Activated naive CD4-positive, alpha-beta T cell treated with anti-CD3 and anti-CD28 coated beads for 36 hours (primary cell): ENCODE results near the gene KRTAP10-10. TPM values are rescaled to one million over a fixed set of nuclear protein-coding genes. Genes with fewer than 3 reads are reported as not detected.
"Not testable (repeated sequence)": the region's sequence is repeated elsewhere in the genome, so short reads cannot be mapped to it uniquely, and the experiment has no call there.

Source experiments
- CTCF ChIA-PET: fragments of 350-600 bp; sonication (Branson Sonifier 250); formaldehyde crosslinking; loops from one replicate; lab custom pipeline; 2021; ENCODE audit warnings: antibody characterized with exemption; lab: Charles Lee
- DNase-seq: peaks from one replicate; pipeline ENCODE4 v3.0.0-alpha.2; 2020
- H3K27ac Mint-ChIP-seq: one replicate; pipeline ENCODE4 v1.8.0; 2021; ENCODE audit warnings: mild to moderate bottlenecking, mixed read lengths
- H3K27me3 Mint-ChIP-seq: one replicate; pipeline ENCODE4 v1.8.0; 2021; ENCODE audit warnings: low read depth, mixed read lengths
- H3K36me3 Mint-ChIP-seq: one replicate; pipeline ENCODE4 v1.8.0; 2021; ENCODE audit warnings: low read depth, mixed read lengths
- H3K4me1 Mint-ChIP-seq: one replicate; pipeline ENCODE4 v1.8.0; 2021; ENCODE audit warnings: low read depth, mixed read lengths
- H3K4me3 Mint-ChIP-seq: one replicate; pipeline ENCODE4 v1.8.0; 2021; ENCODE audit warnings: mild to moderate bottlenecking, moderate library complexity, mixed read lengths
- H3K9me3 Mint-ChIP-seq: one replicate; pipeline ENCODE4 v1.8.0; 2021; ENCODE audit warnings: mixed read lengths
- intact Hi-C: fragments of 100-400 bp; cut with micrococcal nuclease; formaldehyde crosslinking; loops from one replicate; pipeline ENCODE4 v1.15.1; 2023
- total RNA-seq, 2 experiments: library from RNA; stranded (reverse); gene quantifications; one replicate each; pipeline ENCODE4 v1.2.3, GENCODE V29; 2021

Gene KRTAP10-10
- total RNA-seq, 2 experiments from 2014 or later: not detected

GRCh38 chr21:44636209-44637017 lies 743 bp upstream of the KRTAP10-10 start:
- Mint-ChIP-seq H3K4me1 (peaks cover 3% of the 10 kb centered on the region), H3K4me3 (no peak overlapping the region), H3K9me3 (peaks cover 17% of the 10 kb centered on the region), H3K36me3 (no peaks in the 10 kb centered on the region), H3K27ac (no peak overlapping the region), H3K27me3 (no peaks in the 10 kb centered on the region)
- DNase-seq: no peak
- intact Hi-C loops: no loop called here
- CTCF ChIA-PET: no interaction called here

GRCh38 chr21:44637851-44638348 lies 744 bp downstream of the KRTAP10-10 start:
- H3K4me1 Mint-ChIP-seq, H3K27me3 Mint-ChIP-seq, H3K4me3 Mint-ChIP-seq, DNase-seq, CTCF ChIA-PET, H3K36me3 Mint-ChIP-seq, H3K27ac Mint-ChIP-seq, intact Hi-C loops: not testable (repeated sequence)
- peaks cover 12% of the 10 kb centered on the region for H3K9me3 Mint-ChIP-seq

GRCh38 chr21:44638506-44639330 lies 1.6 kb downstream of the KRTAP10-10 start:
- intact Hi-C loops, H3K4me3 Mint-ChIP-seq, CTCF ChIA-PET, H3K27ac Mint-ChIP-seq, H3K27me3 Mint-ChIP-seq, DNase-seq, H3K36me3 Mint-ChIP-seq, H3K4me1 Mint-ChIP-seq: not testable (repeated sequence)
- H3K9me3 Mint-ChIP-seq: peaks cover 15% of the 10 kb centered on the region

GRCh38 chr21:44639331-44639655 lies 2.1 kb downstream of the KRTAP10-10 start:
- peaks cover 4% of the 10 kb centered on the region for H3K36me3 Mint-ChIP-seq
- CTCF ChIA-PET: no interaction called here
- intact Hi-C loops: no loop called here
- H3K4me1 Mint-ChIP-seq: peaks cover 3% of the 10 kb centered on the region
- no peak overlapping the region for H3K4me3 Mint-ChIP-seq
- DNase-seq: no peak
- H3K27ac Mint-ChIP-seq: no peak overlapping the region
- H3K27me3 Mint-ChIP-seq: no peaks in the 10 kb centered on the region
- peaks cover 21% of the 10 kb centered on the region for H3K9me3 Mint-ChIP-seq

GRCh38 chr21:44640761-44641160 lies 3.6 kb downstream of the KRTAP10-10 start:
- Mint-ChIP-seq H3K36me3 (peaks cover 9% of the 10 kb centered on the region), H3K9me3 (peaks cover 30% of the 10 kb centered on the region), H3K27ac (no peak overlapping the region), H3K27me3 (no peaks in the 10 kb centered on the region), H3K4me3 (no peak overlapping the region), H3K4me1 (peaks cover 3% of the 10 kb centered on the region)
- CTCF ChIA-PET: no interaction called here
- DNase-seq: no peak
- intact Hi-C loops: no loop called here

GRCh38 chr21:44643741-44644310 lies 6.7 kb downstream of the KRTAP10-10 start:
- Mint-ChIP-seq H3K36me3 (peaks cover 9% of the 10 kb centered on the region), H3K27me3 (no peaks in the 10 kb centered on the region), H3K4me1 (peaks cover 6% of the 10 kb centered on the region), H3K9me3 (peaks cover 30% of the 10 kb centered on the region), H3K4me3 (no peak overlapping the region), H3K27ac (no peak overlapping the region)
- CTCF ChIA-PET: no interaction called here
- intact Hi-C loops: no loop called here
- no peak for DNase-seq

- Mint-ChIP-seq H3K27me3 (no peaks in the 10 kb centered on the region), H3K4me1 (peaks cover 6% of the 10 kb centered on the region), H3K36me3 (peaks cover 9% of the 10 kb centered on the region), H3K27ac (no peak overlapping the region), H3K4me3 (no peak overlapping the region), H3K9me3 (peaks cover 30% of the 10 kb centered on the region)
- intact Hi-C loops: no loop called here
- CTCF ChIA-PET: no interaction called here
- no peak for DNase-seq
Observed at GRCh38 chr21:44644878-44645277, 7.7 kb downstream of the KRTAP10-10 start.

GRCh38 chr21:44646366-44647221 lies 9.4 kb downstream of the KRTAP10-10 start, which contains the start of gene KRTAP10-11:
TSS of gene KRTAP10-11 (plus strand) at chr21:44646414. CDS start at chr21:44646459, 45 bp downstream.
- H3K9me3 Mint-ChIP-seq: peaks cover 24% of the 10 kb centered on the region
- intact Hi-C loops, DNase-seq, CTCF ChIA-PET, H3K4me3 Mint-ChIP-seq, H3K27ac Mint-ChIP-seq, H3K36me3 Mint-ChIP-seq, H3K27me3 Mint-ChIP-seq, H3K4me1 Mint-ChIP-seq: not testable (repeated sequence)

GRCh38 chr21:44647222-44647552 lies 10.0 kb downstream of the KRTAP10-10 start:
- Mint-ChIP-seq H3K27ac (no peak overlapping the region), H3K4me1 (peaks cover 6% of the 10 kb centered on the region), H3K4me3 (no peak overlapping the region), H3K27me3 (no peaks in the 10 kb centered on the region), H3K9me3 (peaks cover 24% of the 10 kb centered on the region), H3K36me3 (peaks cover 9% of the 10 kb centered on the region)
- DNase-seq: no peak
- intact Hi-C loops: no loop called here
- CTCF ChIA-PET: no interaction called here

- CTCF ChIA-PET: interaction anchor here (1.2 kb wide), 1 partner anchor 9 kb away, joined by 3 read pairs; the partner anchor contains the start of gene KRTAP12-3
- Mint-ChIP-seq H3K9me3 (peaks cover 16% of the 10 kb centered on the region), H3K27ac (no peak overlapping the region), H3K4me1 (peaks cover 9% of the 10 kb centered on the region), H3K4me3 (no peak overlapping the region), H3K27me3 (no peaks in the 10 kb centered on the region), H3K36me3 (peaks cover 9% of the 10 kb centered on the region)
- intact Hi-C loops: no loop called here
- DNase-seq: no peak
Observed at GRCh38 chr21:44648557-44649311, 11.6 kb downstream of the KRTAP10-10 start.

- intact Hi-C loops: no loop called here
- no peaks in the 10 kb centered on the region for H3K27me3 Mint-ChIP-seq
- CTCF ChIA-PET: interaction anchor here (1.2 kb wide), 1 partner anchor 8 kb away, joined by 3 read pairs; the partner anchor contains the start of gene KRTAP12-3
Observed at GRCh38 chr21:44649521-44650100, 12.5 kb downstream of the KRTAP10-10 start.

More at GRCh38 chr21:44649521-44650100, 12.5 kb downstream of the KRTAP10-10 start:
- no peak overlapping the region for H3K27ac Mint-ChIP-seq
- DNase-seq: no peak
- no peak overlapping the region for H3K4me3 Mint-ChIP-seq
- peaks cover 10% of the 10 kb centered on the region for H3K9me3 Mint-ChIP-seq
- peaks cover 16% of the 10 kb centered on the region for H3K4me1 Mint-ChIP-seq
- peaks cover 4% of the 10 kb centered on the region for H3K36me3 Mint-ChIP-seq
